ENCODE measurements around the gene CD274. TPM values are rescaled to one million over a fixed set of nuclear protein-coding genes. Genes with fewer than 3 reads are reported as not detected.

The CD274 gene
- total RNA-seq, 1 experiment from 2014 or later, result 2.5 TPM

DNA sequence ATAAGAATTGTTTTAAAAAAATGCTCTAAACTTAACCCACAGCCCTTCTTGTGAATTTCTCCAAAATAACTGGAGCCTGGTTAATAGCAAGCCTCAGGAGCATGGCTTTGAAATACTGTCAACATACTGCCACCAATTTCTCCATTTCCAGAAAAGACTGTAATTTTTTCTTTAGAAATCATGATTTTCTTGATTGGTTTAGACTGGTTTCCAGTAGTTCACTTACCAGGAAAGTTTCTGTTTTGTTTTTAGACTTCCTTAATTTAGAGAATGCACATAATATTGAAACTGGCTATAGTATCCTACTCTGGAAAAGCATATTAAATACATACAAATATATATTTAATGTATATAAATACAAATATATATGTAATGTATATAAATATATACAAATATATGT lies 4.5 kb upstream of the CD274 start:
- no TSS peak for BruUV-seq (replicated peaks)
- H3K36me3 ChIP-seq (ENCODE audit: control insufficient read depth in 1 of 2, insufficient read depth in 2 of 2, low read length in 2 of 2), result no peaks in the 10 kb centered on the region
- H4K20me1 ChIP-seq (ENCODE audit: insufficient read depth), result no peaks in the 10 kb centered on the region
- ChIA-PET CTCF (no interaction called here), POLR2A (no interaction called here), RAD21 (ENCODE audit: low non-redundant PET in 1 of 2, low total read pairs in 2 of 2, uncharacterized antibody in 2 of 2, unreplicated experiment in 2 of 2) (no interaction called here)
- intact Hi-C loops (cut with micrococcal nuclease), result loop anchor here (10.0 kb wide), 1 partner anchor 841 kb away; no protein-coding TSS in a partner anchor
- H3K27ac ChIP-seq (ENCODE audit: low read depth, low read length), result no peak overlapping the region
- H3K4me2 ChIP-seq (ENCODE audit: low read length), result no peak overlapping the region
- no peak for TF ChIP-seq SP1 (IDR thresholded peaks at IDR 0.05; ENCODE audit: low read depth)
- TF ChIP-seq RAD21 (IDR thresholded peaks at IDR 0.05; ENCODE audit: low read depth), result no peak
- TF ChIP-seq EGR1 (IDR thresholded peaks at IDR 0.05; ENCODE audit: low read depth), result no peak
- no peak for TF ChIP-seq CBX3 (IDR thresholded peaks at IDR 0.05; ENCODE audit: low read depth)
- TF ChIP-seq FOSL1 (IDR thresholded peaks at IDR 0.05; ENCODE audit: low read depth), result no peak
- no peak for TF ChIP-seq EZH2 (IDR thresholded peaks at IDR 0.05)
- no peak overlapping the region for H2AFZ ChIP-seq (ENCODE audit: low read depth, low read length, poor library complexity, severe bottlenecking)
- no peak overlapping the region for H3K4me3 ChIP-seq (replicated peaks in 1 of 2; ENCODE audit: low read depth in 1 of 2, low read length in 2 of 2)
- no peaks in the 10 kb centered on the region for H3K9me3 ChIP-seq (ENCODE audit: control insufficient read depth in 1 of 2, insufficient read depth in 1 of 2, low read depth in 1 of 2, low read length in 2 of 2)
- peaks cover 7 to 34% of the 10 kb centered on the region in 2 experiments for H3K4me1 ChIP-seq (ENCODE audit: control insufficient read depth in 1 of 2, insufficient read depth in 2 of 2, low read length in 2 of 2)
- H3K27me3 ChIP-seq (ENCODE audit: insufficient read depth, low read length), result no peaks in the 10 kb centered on the region
- ATAC-seq (no peak), DNase-seq (ENCODE audit: low read depth, low spot score) (no peak)
- no peak overlapping the region for H3K9ac ChIP-seq (ENCODE audit: low read length)
- H3K79me2 ChIP-seq (ENCODE audit: insufficient read depth, low read length), result no peaks in the 10 kb centered on the region
- H3K9me2 ChIP-seq (ENCODE audit: insufficient read depth), result no peaks in the 10 kb centered on the region

GRCh38 chr9:5446451-5447236 lies 3.7 kb upstream of the CD274 start:
- POLR2A ChIA-PET, result no interaction called here
- Histone ChIP-seq H3K9me3 (ENCODE audit: control insufficient read depth in 1 of 2, insufficient read depth in 1 of 2, low read depth in 1 of 2, low read length in 2 of 2) (no peaks in the 10 kb centered on the region), H3K4me2 (ENCODE audit: low read length) (peak overlapping the region; percentile 40), H3K9me2 (ENCODE audit: insufficient read depth) (no peaks in the 10 kb centered on the region), H3K36me3 (ENCODE audit: control insufficient read depth in 1 of 2, insufficient read depth in 2 of 2, low read length in 2 of 2) (no peaks in the 10 kb centered on the region), H2AFZ (ENCODE audit: low read depth, low read length, poor library complexity, severe bottlenecking) (peak overlapping the region; percentile 66), H3K4me3 (replicated peaks in 1 of 2; ENCODE audit: low read depth in 1 of 2, low read length in 2 of 2) (no peak overlapping the region), H3K27me3 (ENCODE audit: insufficient read depth, low read length) (no peaks in the 10 kb centered on the region), H3K27ac (ENCODE audit: low read depth, low read length) (no peak overlapping the region), H3K4me1 (ENCODE audit: control insufficient read depth in 1 of 2, insufficient read depth in 2 of 2, low read length in 2 of 2) (peaks cover 7 to 33% of the 10 kb centered on the region in 2 experiments), H3K9ac (ENCODE audit: low read length) (no peak overlapping the region), H4K20me1 (ENCODE audit: insufficient read depth) (no peaks in the 10 kb centered on the region), H3K79me2 (ENCODE audit: insufficient read depth, low read length) (no peaks in the 10 kb centered on the region)
- intact Hi-C loops (cut with micrococcal nuclease), result loop anchor here (10.0 kb wide), 1 partner anchor 842 kb away; no protein-coding TSS in a partner anchor
- ATAC-seq (no peak), DNase-seq (ENCODE audit: low read depth, low spot score) (no peak)
- CTCF ChIA-PET, result no interaction called here
- RAD21 ChIA-PET (ENCODE audit: low non-redundant PET in 1 of 2, low total read pairs in 2 of 2, uncharacterized antibody in 2 of 2, unreplicated experiment in 2 of 2), result no interaction called here
- BruUV-seq (replicated peaks), result no TSS peak
- TF ChIP-seq CEBPB (IDR thresholded peaks at IDR 0.05; ENCODE audit: low read depth) (peak; percentile 41; the same call in 1 of the 2 replicates), TCF7L2 (IDR thresholded peaks at IDR 0.05; ENCODE audit: borderline replicate concordance, extremely low read depth, insufficient read depth, insufficient read length) (no peak), ATF3 (IDR thresholded peaks at IDR 0.05) (no peak), FOSL1 (IDR thresholded peaks at IDR 0.05; ENCODE audit: low read depth) (peak; percentile 41; the same call in 1 of the 2 replicates)
- TF ChIP-seq, protein P1, sequence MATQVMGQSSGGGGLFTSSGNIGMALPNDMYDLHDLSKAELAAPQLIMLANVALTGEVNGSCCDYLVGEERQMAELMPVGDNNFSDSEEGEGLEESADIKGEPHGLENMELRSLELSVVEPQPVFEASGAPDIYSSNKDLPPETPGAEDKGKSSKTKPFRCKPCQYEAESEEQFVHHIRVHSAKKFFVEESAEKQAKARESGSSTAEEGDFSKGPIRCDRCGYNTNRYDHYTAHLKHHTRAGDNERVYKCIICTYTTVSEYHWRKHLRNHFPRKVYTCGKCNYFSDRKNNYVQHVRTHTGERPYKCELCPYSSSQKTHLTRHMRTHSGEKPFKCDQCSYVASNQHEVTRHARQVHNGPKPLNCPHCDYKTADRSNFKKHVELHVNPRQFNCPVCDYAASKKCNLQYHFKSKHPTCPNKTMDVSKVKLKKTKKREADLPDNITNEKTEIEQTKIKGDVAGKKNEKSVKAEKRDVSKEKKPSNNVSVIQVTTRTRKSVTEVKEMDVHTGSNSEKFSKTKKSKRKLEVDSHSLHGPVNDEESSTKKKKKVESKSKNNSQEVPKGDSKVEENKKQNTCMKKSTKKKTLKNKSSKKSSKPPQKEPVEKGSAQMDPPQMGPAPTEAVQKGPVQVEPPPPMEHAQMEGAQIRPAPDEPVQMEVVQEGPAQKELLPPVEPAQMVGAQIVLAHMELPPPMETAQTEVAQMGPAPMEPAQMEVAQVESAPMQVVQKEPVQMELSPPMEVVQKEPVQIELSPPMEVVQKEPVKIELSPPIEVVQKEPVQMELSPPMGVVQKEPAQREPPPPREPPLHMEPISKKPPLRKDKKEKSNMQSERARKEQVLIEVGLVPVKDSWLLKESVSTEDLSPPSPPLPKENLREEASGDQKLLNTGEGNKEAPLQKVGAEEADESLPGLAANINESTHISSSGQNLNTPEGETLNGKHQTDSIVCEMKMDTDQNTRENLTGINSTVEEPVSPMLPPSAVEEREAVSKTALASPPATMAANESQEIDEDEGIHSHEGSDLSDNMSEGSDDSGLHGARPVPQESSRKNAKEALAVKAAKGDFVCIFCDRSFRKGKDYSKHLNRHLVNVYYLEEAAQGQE (IDR thresholded peaks at IDR 0.05; ENCODE audit: low read depth), result no peak
- TF ChIP-seq, protein P2, sequence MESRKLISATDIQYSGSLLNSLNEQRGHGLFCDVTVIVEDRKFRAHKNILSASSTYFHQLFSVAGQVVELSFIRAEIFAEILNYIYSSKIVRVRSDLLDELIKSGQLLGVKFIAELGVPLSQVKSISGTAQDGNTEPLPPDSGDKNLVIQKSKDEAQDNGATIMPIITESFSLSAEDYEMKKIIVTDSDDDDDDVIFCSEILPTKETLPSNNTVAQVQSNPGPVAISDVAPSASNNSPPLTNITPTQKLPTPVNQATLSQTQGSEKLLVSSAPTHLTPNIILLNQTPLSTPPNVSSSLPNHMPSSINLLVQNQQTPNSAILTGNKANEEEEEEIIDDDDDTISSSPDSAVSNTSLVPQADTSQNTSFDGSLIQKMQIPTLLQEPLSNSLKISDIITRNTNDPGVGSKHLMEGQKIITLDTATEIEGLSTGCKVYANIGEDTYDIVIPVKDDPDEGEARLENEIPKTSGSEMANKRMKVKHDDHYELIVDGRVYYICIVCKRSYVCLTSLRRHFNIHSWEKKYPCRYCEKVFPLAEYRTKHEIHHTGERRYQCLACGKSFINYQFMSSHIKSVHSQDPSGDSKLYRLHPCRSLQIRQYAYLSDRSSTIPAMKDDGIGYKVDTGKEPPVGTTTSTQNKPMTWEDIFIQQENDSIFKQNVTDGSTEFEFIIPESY (IDR thresholded peaks at IDR 0.05; ENCODE audit: extremely low read depth, insufficient replicate concordance, low read length), result no peak
